H9 (cell line): ENCODE results near the gene MYF6. TPM values are rescaled to one million over a fixed set of nuclear protein-coding genes. Genes with fewer than 3 reads are reported as not detected.

Source experiments
- DNase-seq: peaks from one replicate; pipeline ENCODE4 v3.0.0-alpha.2; 2017
- H2AFZ ChIP-seq: one replicate; pipeline ENCODE4 v1.6.1; 2013; ENCODE audit warnings: mild to moderate bottlenecking, low read length, control low read depth, moderate library complexity
- H2AK5ac ChIP-seq: 2 replicates; pipeline ENCODE4 v1.6.1; 2013; ENCODE audit warnings: low read length, control low read depth, mixed read lengths; ENCODE audit not compliant: insufficient read length
- H2BK120ac ChIP-seq: one replicate; pipeline ENCODE4 v1.6.1; 2013; ENCODE audit warnings: low read depth, mild to moderate bottlenecking, low read length, control low read depth, inconsistent platforms; ENCODE audit not compliant: poor library complexity, severe bottlenecking
- H2BK12ac ChIP-seq: 2 replicates; pipeline ENCODE4 v1.6.1; 2013; ENCODE audit warnings: low read length, control low read depth, mixed read lengths, low read depth; ENCODE audit not compliant: insufficient read length
- H2BK15ac ChIP-seq: 2 replicates; pipeline ENCODE4 v1.6.1; 2013; ENCODE audit warnings: low read depth, low read length, control low read depth
- H2BK20ac ChIP-seq: one replicate; pipeline ENCODE4 v1.6.1; 2013; ENCODE audit warnings: low read depth, mild to moderate bottlenecking, low read length, control low read depth, inconsistent platforms; ENCODE audit not compliant: poor library complexity, severe bottlenecking
- H2BK5ac ChIP-seq: 2 replicates; pipeline ENCODE4 v1.6.1; 2013; ENCODE audit warnings: low read length, control low read depth, mixed read lengths; ENCODE audit not compliant: insufficient read length
- H3K14ac ChIP-seq: 2 replicates; pipeline ENCODE4 v1.6.1; 2013; ENCODE audit warnings: low read length, control low read depth; ENCODE audit not compliant: insufficient read depth
- H3K18ac ChIP-seq: 2 replicates; pipeline ENCODE4 v1.6.1; 2013; ENCODE audit warnings: low read depth, mild to moderate bottlenecking, mixed read lengths, low read length, control low read depth; ENCODE audit not compliant: insufficient read length
- H3K23ac ChIP-seq: 2 replicates; pipeline ENCODE4 v1.6.1; 2013; ENCODE audit warnings: low read length, control low read depth, mixed read lengths, low read depth; ENCODE audit not compliant: insufficient read length
- H3K23me2 ChIP-seq: 2 replicates; pipeline ENCODE4 v1.6.1; 2013; ENCODE audit warnings: low read depth, mild to moderate bottlenecking, mixed read lengths, low read length, control low read depth; ENCODE audit not compliant: insufficient read length, poor library complexity, severe bottlenecking
- H3K27ac ChIP-seq: 2 replicates; pipeline ENCODE4 v1.5.1; 2013; ENCODE audit warnings: low read length, control low read depth, mixed read lengths, low read depth; ENCODE audit not compliant: insufficient read length
- H3K27me3 ChIP-seq: 2 replicates; pipeline ENCODE4 v1.6.1; 2013; ENCODE audit warnings: low read length, control low read depth, inconsistent platforms; ENCODE audit not compliant: insufficient read depth
- H3K4ac ChIP-seq: 2 replicates; pipeline ENCODE4 v1.6.1; 2013; ENCODE audit warnings: low read depth, mild to moderate bottlenecking, control low read depth, inconsistent platforms, low read length, moderate library complexity
- H3K4me1 ChIP-seq: 2 replicates; pipeline ENCODE4 v1.6.1; 2013; ENCODE audit warnings: low read length, control low read depth, inconsistent platforms; ENCODE audit not compliant: insufficient read depth
- H3K4me2 ChIP-seq: 2 replicates; pipeline ENCODE4 v1.6.1; 2013; ENCODE audit warnings: low read length, control low read depth, mixed read lengths; ENCODE audit not compliant: insufficient read length, insufficient read depth
- H3K56ac ChIP-seq: 2 replicates; pipeline ENCODE4 v1.6.1; 2013; ENCODE audit warnings: low read depth, mild to moderate bottlenecking, mixed read lengths, low read length, control low read depth; ENCODE audit not compliant: insufficient read length
- H3K79me1 ChIP-seq: 2 replicates; pipeline ENCODE4 v1.6.1; 2013; ENCODE audit warnings: low read depth, mild to moderate bottlenecking, moderate library complexity, low read length, control low read depth, inconsistent platforms; ENCODE audit not compliant: insufficient read depth, poor library complexity, severe bottlenecking
- H3K79me2 ChIP-seq: 2 replicates; pipeline ENCODE4 v1.6.1; 2013; ENCODE audit warnings: low read length, control low read depth, inconsistent platforms; ENCODE audit not compliant: insufficient read depth
- H3K9ac ChIP-seq: 2 replicates; pipeline ENCODE4 v1.6.1; 2013; ENCODE audit warnings: low read length, control low read depth, mixed read lengths; ENCODE audit not compliant: insufficient read length; ENCODE audit errors: extremely low read depth
- H3K9me3 ChIP-seq: one replicate; pipeline ENCODE4 v1.6.1; 2013; ENCODE audit warnings: low read depth, low read length, inconsistent platforms; ENCODE audit not compliant: control insufficient read depth
- H3T11ph ChIP-seq: one replicate; pipeline ENCODE4 v1.6.1; 2013; ENCODE audit warnings: mild to moderate bottlenecking, low read length, control low read depth, inconsistent platforms
- H4K20me1 ChIP-seq: one replicate; pipeline ENCODE4 v1.6.1; 2013; ENCODE audit not compliant: control insufficient read depth, insufficient read length, insufficient read depth
- H4K5ac ChIP-seq: 2 replicates; pipeline ENCODE4 v1.6.1; 2013; ENCODE audit warnings: low read depth, mild to moderate bottlenecking, mixed read lengths, low read length, control low read depth; ENCODE audit not compliant: insufficient read length
- H4K8ac ChIP-seq: replicated peaks from 2 replicates; pipeline ENCODE4 v1.6.1; 2013; ENCODE audit warnings: low read length, control low read depth, mixed read lengths, low read depth; ENCODE audit not compliant: insufficient read length
- H4K91ac ChIP-seq: 2 replicates; pipeline ENCODE4 v1.6.1; 2013; ENCODE audit warnings: low read depth, mild to moderate bottlenecking, moderate library complexity, mixed read lengths, low read length, control low read depth; ENCODE audit not compliant: insufficient read length
- H3K27ac Mint-ChIP-seq, 3 experiments: 2 replicates in 2 of 3; 3 replicates in 1 of 3; pipeline ENCODE4 v1.8.0; 2020 to 2021; ENCODE audit warnings: mixed read lengths in 3 of 3, mild to moderate bottlenecking in 1 of 3, moderate library complexity in 1 of 3
- H3K27me3 Mint-ChIP-seq: 2 replicates; pipeline ENCODE4 v1.8.0; 2021; ENCODE audit warnings: low read depth, mild to moderate bottlenecking, moderate library complexity, mixed read lengths
- H3K36me3 Mint-ChIP-seq, 3 experiments: 2 replicates in 2 of 3; 3 replicates in 1 of 3; pipeline ENCODE4 v1.8.0; 2020 to 2021; ENCODE audit warnings: low read depth in 3 of 3, mixed read lengths in 3 of 3; ENCODE audit not compliant: insufficient read depth in 1 of 3
- H3K4me1 Mint-ChIP-seq, 2 experiments: 2 replicates each; pipeline ENCODE4 v1.8.0; 2020; ENCODE audit warnings: mixed read lengths in 2 of 2
- H3K4me3 Mint-ChIP-seq, 2 experiments: 2 replicates in 1 of 2; 3 replicates in 1 of 2; pipeline ENCODE4 v1.8.0; 2020 to 2021; ENCODE audit warnings: mild to moderate bottlenecking in 2 of 2, mixed read lengths in 2 of 2, moderate library complexity in 1 of 2
- H3K9me3 Mint-ChIP-seq, 2 experiments: 2 replicates in 1 of 2; 3 replicates in 1 of 2; pipeline ENCODE4 v1.8.0; 2020; ENCODE audit warnings: mild to moderate bottlenecking in 2 of 2, mixed read lengths in 2 of 2, moderate library complexity in 1 of 2
- CTCF ChIP-seq: fragments of 200-600 bp; sonication (generic); conservative IDR thresholded peaks from 3 replicates; pipeline ENCODE4 v1.8.0; 2021; ENCODE audit warnings: antibody characterized with exemption, mild to moderate bottlenecking
- WGBS: extraction: QIAGEN DNeasy Blood & Tissue Kit; methylation state at CpG from one replicate; pipeline ENCODE4 v1.1.7; 2013; ENCODE audit warnings: missing lambda C conversion rate, low lambda C conversion rate, mixed read lengths; ENCODE audit not compliant: insufficient read length; ENCODE audit errors: extremely low coverage; 5-methylcytosine and 5-hydroxymethylcytosine counted together
- total RNA-seq: library from RNA; stranded (reverse); gene quantifications from 2 replicates; pipeline ENCODE4 v1.2.1, GENCODE V29; 2021

The MYF6 gene
- total RNA-seq, 1 experiment from 2014 or later, result not detected

GRCh38 chr12:80747800-80748199 lies 40.4 kb downstream of the MYF6 start:
- H2AFZ ChIP-seq, result no peak overlapping the region

More at GRCh38 chr12:80747800-80748199, 40.4 kb downstream of the MYF6 start:
- Histone ChIP-seq H2AK5ac (no peak overlapping the region), H3K9ac (no peak overlapping the region), H3K79me2 (no peaks in the 10 kb centered on the region), H3K4me1 (0 out of 2 replicates have a peak, but pooled peaks cover 2% of the 10 kb centered on the region), H3K9me3 (no peaks in the 10 kb centered on the region), H4K91ac (no peak overlapping the region), H3K27ac (no peak overlapping the region), H2BK20ac (no peak overlapping the region), H4K8ac (no peak overlapping the region), H3K79me1 (no peaks in the 10 kb centered on the region), H4K20me1 (no peaks in the 10 kb centered on the region), H2BK120ac (no peak overlapping the region), H4K5ac (no peak overlapping the region), H2BK5ac (no peak overlapping the region), H3T11ph (no peak overlapping the region), H3K27me3 (no peaks in the 10 kb centered on the region), H3K14ac (no peak overlapping the region), H3K23me2 (no peaks in the 10 kb centered on the region), H3K4ac (no peak overlapping the region), H3K56ac (no peak overlapping the region), H3K4me2 (no peak overlapping the region), H2BK15ac (no peak overlapping the region), H3K23ac (no peak overlapping the region), H3K18ac (no peak overlapping the region), H2BK12ac (no peak overlapping the region)
- Mint-ChIP-seq H3K9me3 (no peaks in the 10 kb centered on the region), H3K36me3 (no peaks in the 10 kb centered on the region), H3K4me3 (no peak overlapping the region), H3K4me1 (no peaks in the 10 kb centered on the region), H3K27me3 (no peaks in the 10 kb centered on the region), H3K27ac (no peak overlapping the region)
- no peak for DNase-seq
- TF ChIP-seq CTCF, result no peak
- WGBS, result no CpG with 5 or more reads among the region's 2 CpGs
